Measurements from ENCODE around the gene RASGRF2.
A peak's percentile ranks its signal among the peaks of the same experiment; 100 is the strongest.

Gene RASGRF2, protein sequence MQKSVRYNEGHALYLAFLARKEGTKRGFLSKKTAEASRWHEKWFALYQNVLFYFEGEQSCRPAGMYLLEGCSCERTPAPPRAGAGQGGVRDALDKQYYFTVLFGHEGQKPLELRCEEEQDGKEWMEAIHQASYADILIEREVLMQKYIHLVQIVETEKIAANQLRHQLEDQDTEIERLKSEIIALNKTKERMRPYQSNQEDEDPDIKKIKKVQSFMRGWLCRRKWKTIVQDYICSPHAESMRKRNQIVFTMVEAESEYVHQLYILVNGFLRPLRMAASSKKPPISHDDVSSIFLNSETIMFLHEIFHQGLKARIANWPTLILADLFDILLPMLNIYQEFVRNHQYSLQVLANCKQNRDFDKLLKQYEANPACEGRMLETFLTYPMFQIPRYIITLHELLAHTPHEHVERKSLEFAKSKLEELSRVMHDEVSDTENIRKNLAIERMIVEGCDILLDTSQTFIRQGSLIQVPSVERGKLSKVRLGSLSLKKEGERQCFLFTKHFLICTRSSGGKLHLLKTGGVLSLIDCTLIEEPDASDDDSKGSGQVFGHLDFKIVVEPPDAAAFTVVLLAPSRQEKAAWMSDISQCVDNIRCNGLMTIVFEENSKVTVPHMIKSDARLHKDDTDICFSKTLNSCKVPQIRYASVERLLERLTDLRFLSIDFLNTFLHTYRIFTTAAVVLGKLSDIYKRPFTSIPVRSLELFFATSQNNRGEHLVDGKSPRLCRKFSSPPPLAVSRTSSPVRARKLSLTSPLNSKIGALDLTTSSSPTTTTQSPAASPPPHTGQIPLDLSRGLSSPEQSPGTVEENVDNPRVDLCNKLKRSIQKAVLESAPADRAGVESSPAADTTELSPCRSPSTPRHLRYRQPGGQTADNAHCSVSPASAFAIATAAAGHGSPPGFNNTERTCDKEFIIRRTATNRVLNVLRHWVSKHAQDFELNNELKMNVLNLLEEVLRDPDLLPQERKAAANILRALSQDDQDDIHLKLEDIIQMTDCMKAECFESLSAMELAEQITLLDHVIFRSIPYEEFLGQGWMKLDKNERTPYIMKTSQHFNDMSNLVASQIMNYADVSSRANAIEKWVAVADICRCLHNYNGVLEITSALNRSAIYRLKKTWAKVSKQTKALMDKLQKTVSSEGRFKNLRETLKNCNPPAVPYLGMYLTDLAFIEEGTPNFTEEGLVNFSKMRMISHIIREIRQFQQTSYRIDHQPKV (N-terminal part only)

DNA sequence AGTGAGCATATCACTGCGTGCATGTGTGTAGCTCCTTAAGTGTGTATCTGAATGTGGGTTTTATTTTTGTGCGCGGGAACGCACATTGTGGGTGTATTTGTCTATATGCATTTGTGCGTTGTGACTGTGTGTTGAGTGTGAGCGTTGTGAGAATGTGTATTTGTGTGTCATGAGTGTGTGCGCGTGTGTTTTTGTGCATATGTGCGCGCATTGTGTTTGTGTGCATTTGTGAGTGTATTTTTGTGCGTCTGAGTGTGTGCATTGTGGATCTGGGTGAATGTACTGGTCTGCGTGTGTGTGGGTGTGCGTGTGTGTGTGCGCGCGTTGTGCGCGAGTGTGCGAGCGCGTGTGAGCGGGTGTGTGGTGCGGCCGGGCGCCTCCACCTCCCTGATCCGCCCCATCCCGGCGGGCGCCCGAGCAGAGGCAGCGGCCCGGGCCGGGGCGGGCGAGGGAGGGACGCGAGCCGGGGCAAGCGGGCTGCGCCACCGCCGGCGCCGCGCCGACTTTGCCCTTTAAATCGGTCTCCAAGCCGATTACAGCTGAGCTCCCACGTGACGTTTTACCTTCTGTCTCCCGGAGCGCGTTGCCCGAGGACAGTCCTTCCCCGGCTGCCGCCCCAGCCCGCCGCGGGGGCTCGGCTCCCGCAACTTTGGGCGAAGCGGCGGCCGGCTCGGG is at the start of gene RASGRF2:
Gene RASGRF2 (plus strand): TSS at position 596 of the 675 bp plus-strand sequence. CDS start 376 bp downstream, outside the sequence.
- peak in 2 of 3 experiments; percentile 26 to 29 for DNase-seq (ENCODE audit: low read depth in 2 of 3, low spot score in 2 of 3)

DNA sequence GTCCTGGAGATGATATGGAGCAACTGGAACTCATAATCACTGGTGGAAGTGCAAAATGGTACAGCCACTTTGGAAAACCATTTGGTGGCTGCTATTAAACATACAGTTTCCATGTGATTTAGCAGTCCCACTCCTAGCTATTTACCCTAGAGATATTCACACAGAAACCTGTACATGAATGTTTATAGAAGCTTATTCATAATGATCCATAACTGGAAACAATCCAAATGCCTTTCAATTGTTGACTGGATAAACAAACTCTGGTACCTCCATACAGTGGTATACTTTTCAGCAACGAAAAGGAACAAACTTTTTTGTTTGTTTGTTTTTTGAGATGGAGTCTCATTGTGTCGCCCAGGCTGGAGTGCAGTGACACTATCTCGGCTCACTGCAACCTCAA is 47.7 kb upstream of the RASGRF2 start:
- DNase-seq (ENCODE audit: low read depth in 2 of 3, low spot score in 2 of 3) = no peak

GRCh38 chr5:80915716-80916115 is 44.4 kb upstream of the RASGRF2 start:
- DNase-seq (ENCODE audit: low read depth in 2 of 3, low spot score in 2 of 3) = no peak

- no peak for DNase-seq (ENCODE audit: low read depth in 2 of 3, low spot score in 2 of 3)
Measured at GRCh38 chr5:80916676-80917075, 43.5 kb upstream of the RASGRF2 start.

DNA sequence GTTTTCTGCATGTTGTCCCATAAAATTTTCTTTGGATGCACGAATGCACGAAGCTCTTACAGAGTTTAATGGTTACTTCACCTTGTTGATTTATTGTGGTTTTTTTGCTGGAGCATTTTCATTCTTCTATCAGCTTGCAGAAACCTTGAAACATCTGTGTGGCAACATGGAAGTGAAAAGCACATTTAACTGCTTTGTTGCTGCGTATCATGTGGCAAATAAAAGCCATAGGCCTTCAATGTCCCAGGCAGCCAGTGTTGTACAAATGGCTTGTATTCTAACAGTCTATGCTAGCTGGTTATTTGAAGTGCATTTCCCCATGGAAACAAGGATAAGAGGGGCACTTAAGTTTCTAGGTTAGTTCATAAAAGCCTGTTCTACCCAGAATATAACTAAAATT is 42.5 kb upstream of the RASGRF2 start:
- no peak for DNase-seq (ENCODE audit: low read depth in 2 of 3, low spot score in 2 of 3)

DNA sequence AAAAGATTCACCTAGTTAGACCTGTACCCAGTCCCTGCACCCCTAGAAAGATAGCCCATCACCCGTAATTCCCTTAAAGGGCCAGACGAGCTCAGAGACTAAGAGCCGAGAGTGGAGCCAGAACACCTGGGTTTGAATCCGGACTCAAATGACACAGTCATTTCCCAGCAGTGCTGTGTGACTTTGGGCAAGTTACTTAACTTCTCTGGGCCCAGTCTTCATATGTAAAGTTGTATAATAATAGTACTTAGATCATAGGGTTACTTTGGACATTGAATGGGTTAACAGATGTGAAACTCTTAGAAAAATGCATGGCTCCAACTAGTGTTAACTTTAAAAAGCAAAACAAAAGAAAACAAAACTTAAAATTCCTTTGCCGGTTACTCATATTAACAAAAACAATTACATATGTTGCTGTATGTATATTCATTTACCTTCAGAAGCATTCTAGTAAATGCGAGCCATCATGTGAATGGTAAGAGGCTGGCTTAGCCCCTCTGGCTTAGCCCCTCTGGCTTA is 40.4 kb upstream of the RASGRF2 start:
- no peak for DNase-seq (ENCODE audit: low read depth in 2 of 3, low spot score in 2 of 3)

DNA sequence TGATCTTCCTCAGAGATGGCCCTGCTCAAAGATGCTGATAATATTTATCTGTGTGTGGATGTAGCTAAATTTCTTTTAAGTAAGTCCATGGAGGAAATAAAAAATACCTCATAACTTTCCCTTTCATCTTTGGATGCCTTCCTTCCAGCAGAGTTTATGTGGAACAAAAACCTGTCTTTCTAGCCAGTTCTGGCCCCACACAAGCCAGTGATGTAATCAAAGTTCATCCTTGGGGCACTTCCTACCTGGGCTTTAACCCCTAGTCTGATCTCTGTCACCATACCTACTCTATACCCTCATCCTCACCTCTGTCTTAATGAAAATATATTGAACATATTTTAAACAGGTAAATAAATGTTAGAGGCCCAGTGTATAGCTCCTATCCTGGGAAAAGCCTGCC is 39.8 kb upstream of the RASGRF2 start:
- no peak for DNase-seq (ENCODE audit: low read depth in 2 of 3, low spot score in 2 of 3)

DNA sequence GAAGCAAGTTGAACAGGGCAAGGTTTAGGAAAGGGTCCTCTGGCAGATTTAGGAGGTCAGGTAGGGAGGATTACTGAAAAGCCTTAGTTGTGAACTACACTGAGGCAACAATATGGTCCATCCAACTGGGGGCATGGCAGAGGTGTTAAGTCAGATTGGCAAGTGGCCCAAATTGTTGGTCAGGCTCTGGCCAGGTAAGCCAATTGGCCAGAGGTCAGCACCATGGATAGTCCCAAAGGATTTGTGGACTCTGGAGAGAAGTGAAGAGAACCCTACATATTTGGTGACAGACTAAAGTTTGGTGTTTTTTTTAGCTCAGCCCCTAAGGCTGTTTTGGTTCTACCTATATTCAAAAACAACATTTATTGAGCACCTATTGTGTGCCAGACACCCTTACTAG is 39.1 kb upstream of the RASGRF2 start:
- DNase-seq (ENCODE audit: low read depth in 2 of 3, low spot score in 2 of 3) = no peak

- DNase-seq (ENCODE audit: low read depth in 2 of 3, low spot score in 2 of 3) = no peak
Measured at GRCh38 chr5:80925931-80926330, 34.2 kb upstream of the RASGRF2 start.

- no peak for DNase-seq (ENCODE audit: low read depth in 2 of 3, low spot score in 2 of 3)
Measured at GRCh38 chr5:80926536-80926935, 33.6 kb upstream of the RASGRF2 start.

DNA sequence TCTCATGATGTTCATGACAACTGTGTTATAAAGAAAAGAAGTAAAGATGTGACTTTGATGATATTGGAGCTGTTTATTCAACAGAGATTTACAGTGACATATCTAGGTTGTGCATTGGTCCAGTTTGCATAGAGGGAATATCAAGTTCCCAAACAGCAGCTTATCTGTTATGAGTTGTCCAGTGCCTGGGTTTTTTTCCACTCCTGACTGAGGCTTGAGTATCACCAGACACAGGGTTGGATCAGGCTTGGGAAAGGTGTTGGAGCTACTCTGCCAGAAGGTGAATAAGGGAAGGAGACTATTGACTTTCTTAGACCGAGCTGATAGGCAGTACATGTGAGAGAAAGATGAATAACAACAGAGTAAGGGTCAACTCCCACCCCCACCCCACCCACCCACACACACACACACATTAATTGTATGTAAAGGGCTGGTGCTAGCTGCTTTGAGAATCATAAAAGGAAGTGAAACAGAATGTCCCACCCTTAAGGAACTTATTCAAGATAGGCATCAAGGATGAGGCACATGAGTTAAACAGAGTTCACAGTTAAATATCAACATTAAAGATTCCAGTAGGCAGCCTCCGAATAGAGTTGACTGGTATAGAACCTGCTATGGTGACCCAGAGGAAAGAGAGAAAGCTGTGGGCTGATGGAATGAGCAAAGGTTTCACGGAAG is 33.0 kb upstream of the RASGRF2 start:
- no peak for DNase-seq (ENCODE audit: low read depth in 2 of 3, low spot score in 2 of 3)

- no peak for DNase-seq (ENCODE audit: low read depth in 2 of 3, low spot score in 2 of 3)
Measured at GRCh38 chr5:80928073-80928472, 32.1 kb upstream of the RASGRF2 start.

DNA sequence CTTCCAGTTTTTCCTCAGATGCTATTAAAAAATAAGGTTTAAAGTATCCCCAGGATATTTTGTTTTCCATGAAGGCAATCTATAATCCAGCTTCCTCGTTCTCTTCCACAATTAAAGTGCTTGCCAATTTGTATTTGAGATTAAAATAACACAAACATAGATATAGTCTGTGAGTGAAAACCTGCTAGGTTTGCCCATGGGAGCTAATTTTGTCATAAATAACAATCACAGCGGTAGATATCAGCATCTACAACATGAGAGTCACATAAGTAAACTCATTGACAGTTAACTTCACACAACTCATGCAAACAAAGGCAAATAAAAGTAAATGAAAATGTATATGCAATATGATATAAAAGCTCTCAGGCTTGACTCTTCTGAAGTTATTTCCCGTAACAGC is 29.2 kb upstream of the RASGRF2 start:
- DNase-seq (ENCODE audit: low read depth in 2 of 3, low spot score in 2 of 3) = no peak

DNA sequence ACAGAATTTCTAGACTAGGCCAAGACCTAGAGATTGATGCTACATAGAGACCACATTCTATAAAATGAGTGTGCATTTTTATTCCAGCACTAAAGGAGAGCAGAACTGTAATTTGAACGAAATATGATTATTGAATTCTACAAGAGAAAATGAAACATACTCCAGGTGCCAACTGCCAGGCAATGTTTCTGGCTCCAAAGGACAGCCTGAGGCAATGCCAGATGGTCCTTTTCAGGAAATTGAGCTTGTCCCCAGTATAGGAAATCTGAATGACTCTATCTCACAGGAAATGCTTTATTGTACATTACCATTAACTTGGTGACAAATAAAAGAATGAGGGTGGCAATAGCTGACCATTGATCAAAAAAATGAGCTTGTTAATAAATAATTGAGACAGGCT is 28.8 kb upstream of the RASGRF2 start:
- DNase-seq (ENCODE audit: low read depth in 2 of 3, low spot score in 2 of 3) = no peak

- DNase-seq (ENCODE audit: low read depth in 2 of 3, low spot score in 2 of 3) = no peak
Measured at GRCh38 chr5:80933036-80933435, 27.1 kb upstream of the RASGRF2 start.

DNA sequence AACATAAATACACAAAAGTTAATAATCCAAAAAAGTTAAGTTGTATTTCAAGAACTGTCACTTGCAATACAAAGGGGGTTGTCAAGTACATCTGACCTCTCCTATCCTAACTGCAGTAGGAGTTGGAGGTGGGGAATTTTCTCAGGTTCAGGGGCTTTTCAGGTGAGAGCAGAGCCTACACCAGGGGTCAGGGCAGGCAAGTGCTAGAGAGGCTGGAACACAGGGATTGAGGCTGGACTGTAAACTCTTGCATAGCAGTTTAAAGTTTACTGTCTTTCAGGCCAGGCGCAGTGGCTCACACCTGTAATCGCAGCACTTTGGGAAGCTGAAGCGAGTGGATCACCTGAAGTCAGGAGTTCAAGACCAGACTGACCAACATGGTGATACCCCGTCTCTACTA is 25.4 kb upstream of the RASGRF2 start:
- no peak for DNase-seq (ENCODE audit: low read depth in 2 of 3, low spot score in 2 of 3)

GRCh38 chr5:80935811-80936385 is 24.3 kb upstream of the RASGRF2 start:
- no peak for DNase-seq (ENCODE audit: low read depth in 2 of 3, low spot score in 2 of 3)

DNA sequence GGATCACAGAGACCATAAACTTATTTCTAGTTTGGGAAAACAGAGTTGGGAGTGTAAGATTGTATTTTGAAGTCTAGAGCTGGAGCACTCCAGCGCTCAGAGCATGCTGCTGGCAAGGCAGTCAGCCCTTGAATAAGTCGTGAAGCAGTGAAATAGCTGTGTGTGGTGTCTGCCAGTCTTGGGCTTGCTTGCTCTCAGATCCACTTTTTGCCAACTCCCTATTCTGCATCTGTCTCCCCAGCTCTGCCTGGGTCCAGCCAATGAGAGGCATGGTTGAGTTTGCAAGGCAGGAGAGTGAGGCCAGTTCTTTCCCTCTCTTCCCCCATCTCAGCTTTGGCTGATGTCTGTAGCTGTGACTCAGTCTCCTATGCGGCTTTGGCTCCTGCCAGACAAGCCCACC is 23.3 kb upstream of the RASGRF2 start:
- DNase-seq (ENCODE audit: low read depth in 2 of 3, low spot score in 2 of 3) = no peak

- no peak for DNase-seq (ENCODE audit: low read depth in 2 of 3, low spot score in 2 of 3)
Measured at GRCh38 chr5:80937584-80938356, 22.4 kb upstream of the RASGRF2 start.
